ENCODE measurements around the gene PPP1R15B. TPM values are rescaled to one million over a fixed set of nuclear protein-coding genes. Genes with fewer than 3 reads are reported as not detected.

Gene PPP1R15B
- total RNA-seq, 1 donor from 2014 or later, result 43.3 TPM

GRCh38 chr1:204390751-204391466 is 20.7 kb downstream of the PPP1R15B start:
- no peaks in the 10 kb centered on the region for H3K4me1 Mint-ChIP-seq (ENCODE audit: low read depth)
- no peak overlapping the region for H3K27ac Mint-ChIP-seq
- peaks cover 4% of the 10 kb centered on the region for H3K9me3 Mint-ChIP-seq (ENCODE audit: low read depth)
- peaks cover under 1% of the 10 kb centered on the region for H3K36me3 Mint-ChIP-seq (ENCODE audit: insufficient read depth)
- DNase-seq (ENCODE audit: low spot score, unreplicated experiment), result no peak
- H3K4me3 Mint-ChIP-seq (ENCODE audit: low read depth), result no peak overlapping the region
- TF ChIP-seq, protein P1, sequence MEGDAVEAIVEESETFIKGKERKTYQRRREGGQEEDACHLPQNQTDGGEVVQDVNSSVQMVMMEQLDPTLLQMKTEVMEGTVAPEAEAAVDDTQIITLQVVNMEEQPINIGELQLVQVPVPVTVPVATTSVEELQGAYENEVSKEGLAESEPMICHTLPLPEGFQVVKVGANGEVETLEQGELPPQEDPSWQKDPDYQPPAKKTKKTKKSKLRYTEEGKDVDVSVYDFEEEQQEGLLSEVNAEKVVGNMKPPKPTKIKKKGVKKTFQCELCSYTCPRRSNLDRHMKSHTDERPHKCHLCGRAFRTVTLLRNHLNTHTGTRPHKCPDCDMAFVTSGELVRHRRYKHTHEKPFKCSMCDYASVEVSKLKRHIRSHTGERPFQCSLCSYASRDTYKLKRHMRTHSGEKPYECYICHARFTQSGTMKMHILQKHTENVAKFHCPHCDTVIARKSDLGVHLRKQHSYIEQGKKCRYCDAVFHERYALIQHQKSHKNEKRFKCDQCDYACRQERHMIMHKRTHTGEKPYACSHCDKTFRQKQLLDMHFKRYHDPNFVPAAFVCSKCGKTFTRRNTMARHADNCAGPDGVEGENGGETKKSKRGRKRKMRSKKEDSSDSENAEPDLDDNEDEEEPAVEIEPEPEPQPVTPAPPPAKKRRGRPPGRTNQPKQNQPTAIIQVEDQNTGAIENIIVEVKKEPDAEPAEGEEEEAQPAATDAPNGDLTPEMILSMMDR (IDR thresholded peaks at IDR 0.05; ENCODE audit: unreplicated experiment), result no peak
- H3K27me3 Mint-ChIP-seq, result peaks cover 16% of the 10 kb centered on the region

- TF ChIP-seq, protein P1 (IDR thresholded peaks at IDR 0.05; ENCODE audit: unreplicated experiment), result no peak
- H3K27ac Mint-ChIP-seq, result no peak overlapping the region
- no peak for DNase-seq (ENCODE audit: low spot score, unreplicated experiment)
- H3K4me3 Mint-ChIP-seq (ENCODE audit: low read depth), result no peak overlapping the region
- peaks cover 15% of the 10 kb centered on the region for H3K27me3 Mint-ChIP-seq
- no peaks in the 10 kb centered on the region for H3K4me1 Mint-ChIP-seq (ENCODE audit: low read depth)
- H3K9me3 Mint-ChIP-seq (ENCODE audit: low read depth), result no peaks in the 10 kb centered on the region
- H3K36me3 Mint-ChIP-seq (ENCODE audit: insufficient read depth), result no peaks in the 10 kb centered on the region
Measured at GRCh38 chr1:204385727-204386126, 25.9 kb downstream of the PPP1R15B start.

GRCh38 chr1:204384636-204385352 is 26.8 kb downstream of the PPP1R15B start:
- no peaks in the 10 kb centered on the region for H3K9me3 Mint-ChIP-seq (ENCODE audit: low read depth)
- peaks cover 17% of the 10 kb centered on the region for H3K27me3 Mint-ChIP-seq
- H3K36me3 Mint-ChIP-seq (ENCODE audit: insufficient read depth), result no peaks in the 10 kb centered on the region
- TF ChIP-seq, protein P1 (IDR thresholded peaks at IDR 0.05; ENCODE audit: unreplicated experiment), result no peak
- no peak for DNase-seq (ENCODE audit: low spot score, unreplicated experiment)
- H3K4me1 Mint-ChIP-seq (ENCODE audit: low read depth), result no peaks in the 10 kb centered on the region
- no peak overlapping the region for H3K27ac Mint-ChIP-seq
- H3K4me3 Mint-ChIP-seq (ENCODE audit: low read depth), result no peak overlapping the region

DNA sequence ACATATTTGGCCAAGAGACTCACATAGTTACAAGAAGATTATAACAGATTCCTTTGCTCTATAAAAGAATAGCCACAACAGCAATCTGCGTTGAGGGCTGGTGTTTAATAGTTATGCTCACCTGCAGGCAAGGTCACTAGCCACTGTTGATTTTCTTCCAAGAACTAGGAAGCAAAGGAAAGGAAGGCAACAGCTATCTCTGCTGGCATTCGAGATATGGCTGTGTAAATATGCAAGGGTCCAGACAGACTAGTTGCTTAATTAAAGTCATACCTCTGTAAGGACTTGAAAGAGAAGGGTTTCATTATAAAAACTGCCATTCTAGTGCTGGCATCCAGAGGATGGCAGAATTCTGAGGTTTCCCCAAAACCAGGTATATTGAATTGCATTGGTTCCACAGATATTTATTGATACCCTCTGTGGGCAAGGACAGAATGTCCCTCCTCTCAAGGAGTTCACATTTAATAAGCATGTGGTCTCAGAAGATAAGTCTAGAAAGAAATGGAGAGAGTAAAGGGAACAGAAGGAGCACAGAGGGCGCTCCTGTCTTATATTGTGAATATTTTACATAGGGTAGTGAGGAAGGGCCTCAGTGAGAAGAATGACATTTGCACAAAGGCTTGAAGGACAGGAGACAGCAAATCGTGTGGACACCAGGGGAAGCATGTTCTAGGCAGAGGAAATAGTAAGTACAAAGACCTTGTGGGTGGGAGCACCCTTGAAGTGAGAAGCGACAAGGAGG is 28.3 kb downstream of the PPP1R15B start:
- DNase-seq (ENCODE audit: low spot score, unreplicated experiment), result no peak
- peaks cover 2% of the 10 kb centered on the region for H3K4me1 Mint-ChIP-seq (ENCODE audit: low read depth)
- no peaks in the 10 kb centered on the region for H3K9me3 Mint-ChIP-seq (ENCODE audit: low read depth)
- H3K27ac Mint-ChIP-seq, result no peak overlapping the region
- TF ChIP-seq, protein P1 (IDR thresholded peaks at IDR 0.05; ENCODE audit: unreplicated experiment), result no peak
- no peak overlapping the region for H3K4me3 Mint-ChIP-seq (ENCODE audit: low read depth)
- H3K27me3 Mint-ChIP-seq, result peaks cover 20% of the 10 kb centered on the region
- H3K36me3 Mint-ChIP-seq (ENCODE audit: insufficient read depth), result no peaks in the 10 kb centered on the region

DNA sequence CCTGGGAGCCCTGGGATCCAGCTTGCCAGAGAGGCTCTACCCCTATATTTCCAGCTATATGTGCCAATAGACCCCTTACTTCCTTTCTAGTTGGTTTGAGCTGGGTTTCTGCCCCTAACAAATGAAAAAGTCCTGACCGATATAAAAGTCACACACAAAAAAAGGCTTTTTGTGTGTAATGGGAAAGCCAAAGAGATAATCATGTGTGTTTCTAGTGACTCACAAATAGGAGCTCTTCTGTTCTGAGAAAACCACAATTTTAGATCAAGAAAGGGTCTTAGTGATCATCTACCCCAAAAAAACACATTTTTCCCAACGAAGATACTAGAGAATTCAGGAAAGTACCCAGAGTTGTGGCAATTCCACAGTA is 28.9 kb downstream of the PPP1R15B start:
- DNase-seq (ENCODE audit: low spot score, unreplicated experiment), result no peak
- Mint-ChIP-seq H3K27me3 (peaks cover 25% of the 10 kb centered on the region), H3K4me1 (ENCODE audit: low read depth) (peaks cover 6% of the 10 kb centered on the region), H3K9me3 (ENCODE audit: low read depth) (no peaks in the 10 kb centered on the region), H3K4me3 (ENCODE audit: low read depth) (no peak overlapping the region), H3K36me3 (ENCODE audit: insufficient read depth) (no peaks in the 10 kb centered on the region), H3K27ac (no peak overlapping the region)
- TF ChIP-seq, protein P1 (IDR thresholded peaks at IDR 0.05; ENCODE audit: unreplicated experiment), result no peak

Data from progenitor cell of endocrine pancreas (in vitro differentiated cells).